A549 treated with DMSO at 1 μM for 4 hours (cell line): ENCODE results near the gene SERPINE1. TPM values are rescaled to one million over a fixed set of nuclear protein-coding genes. Genes with fewer than 3 reads are reported as not detected.

Experiments used
- total RNA-seq: library from RNA; stranded (reverse); fragments of 200-300 nt; extraction: Qiagen RNA extraction; gene quantifications from 5 replicates; pipeline ENCODE4 v1.2.3, GENCODE V29; 2022; ENCODE audit warnings: low read depth

SERPINE1 gene
- total RNA-seq: 793 to 966 TPM (median 846 TPM) in 5 replicates

DNA sequence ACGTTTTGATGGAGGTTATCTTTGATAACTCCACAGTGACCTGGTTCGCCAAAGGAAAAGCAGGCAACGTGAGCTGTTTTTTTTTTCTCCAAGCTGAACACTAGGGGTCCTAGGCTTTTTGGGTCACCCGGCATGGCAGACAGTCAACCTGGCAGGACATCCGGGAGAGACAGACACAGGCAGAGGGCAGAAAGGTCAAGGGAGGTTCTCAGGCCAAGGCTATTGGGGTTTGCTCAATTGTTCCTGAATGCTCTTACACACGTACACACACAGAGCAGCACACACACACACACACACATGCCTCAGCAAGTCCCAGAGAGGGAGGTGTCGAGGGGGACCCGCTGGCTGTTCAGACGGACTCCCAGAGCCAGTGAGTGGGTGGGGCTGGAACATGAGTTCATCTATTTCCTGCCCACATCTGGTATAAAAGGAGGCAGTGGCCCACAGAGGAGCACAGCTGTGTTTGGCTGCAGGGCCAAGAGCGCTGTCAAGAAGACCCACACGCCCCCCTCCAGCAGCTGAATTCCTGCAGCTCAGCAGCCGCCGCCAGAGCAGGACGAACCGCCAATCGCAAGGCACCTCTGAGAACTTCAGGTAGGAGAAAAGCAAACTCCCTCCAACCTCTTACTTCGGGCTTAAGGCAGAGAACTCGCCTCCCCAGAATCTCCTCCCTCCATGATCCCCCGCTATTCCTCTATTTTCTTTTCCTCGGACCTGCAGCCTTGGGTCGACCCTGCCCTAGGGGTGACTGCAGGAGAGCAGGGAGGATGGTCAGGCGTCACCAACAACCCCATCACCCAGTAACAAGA lies at the start of gene SERPINE1:
Gene SERPINE1, plus strand, starts transcription at position 454 of the 809 bp plus-strand sequence. CDS start 1,290 bp downstream, outside the sequence.

DNA sequence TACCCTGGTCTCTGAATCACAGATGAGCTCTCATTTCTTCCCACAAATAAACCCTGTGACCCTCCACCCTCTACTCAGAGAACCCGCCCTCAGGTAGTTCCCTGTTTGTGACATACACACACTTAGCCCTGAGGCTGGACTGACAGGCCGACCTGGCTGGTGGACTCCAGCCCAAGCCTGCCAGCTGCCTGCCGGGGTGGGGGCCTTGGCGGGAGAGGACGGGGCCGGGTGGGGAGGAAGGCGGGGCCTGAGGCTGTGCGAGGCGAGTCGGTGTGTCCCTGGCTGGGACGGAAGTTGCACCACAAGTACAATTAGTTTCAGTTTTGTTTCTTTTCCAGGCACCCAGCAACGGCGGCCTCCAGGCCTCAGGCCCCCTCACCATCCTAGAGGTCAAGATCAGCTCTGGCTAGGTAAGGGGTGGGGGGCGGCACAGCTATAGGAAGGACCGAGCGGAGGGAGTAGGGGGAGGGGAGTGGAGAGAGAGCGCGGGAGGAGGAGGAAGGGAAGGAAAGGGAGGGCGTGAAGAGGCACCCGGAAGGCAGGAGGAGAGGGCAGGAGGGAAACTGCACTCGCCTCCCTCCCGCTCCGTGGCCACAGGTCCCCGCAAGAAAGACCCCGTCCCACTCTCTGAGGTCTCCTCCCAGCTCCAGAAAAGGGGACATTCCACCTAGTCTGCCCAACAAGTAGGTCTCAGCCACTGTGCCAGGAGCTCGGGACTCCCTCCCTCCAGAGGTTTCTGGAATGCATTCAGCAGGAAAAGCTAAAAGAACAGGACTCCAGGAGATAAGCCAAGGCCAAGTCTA lies 41.5 kb upstream of the SERPINE1 start, which contains the start of gene TRIM56:
Gene TRIM56, plus strand, starts transcription at position 320 of the 803 bp plus-strand sequence. CDS start 1,832 bp downstream, outside the sequence.

DNA sequence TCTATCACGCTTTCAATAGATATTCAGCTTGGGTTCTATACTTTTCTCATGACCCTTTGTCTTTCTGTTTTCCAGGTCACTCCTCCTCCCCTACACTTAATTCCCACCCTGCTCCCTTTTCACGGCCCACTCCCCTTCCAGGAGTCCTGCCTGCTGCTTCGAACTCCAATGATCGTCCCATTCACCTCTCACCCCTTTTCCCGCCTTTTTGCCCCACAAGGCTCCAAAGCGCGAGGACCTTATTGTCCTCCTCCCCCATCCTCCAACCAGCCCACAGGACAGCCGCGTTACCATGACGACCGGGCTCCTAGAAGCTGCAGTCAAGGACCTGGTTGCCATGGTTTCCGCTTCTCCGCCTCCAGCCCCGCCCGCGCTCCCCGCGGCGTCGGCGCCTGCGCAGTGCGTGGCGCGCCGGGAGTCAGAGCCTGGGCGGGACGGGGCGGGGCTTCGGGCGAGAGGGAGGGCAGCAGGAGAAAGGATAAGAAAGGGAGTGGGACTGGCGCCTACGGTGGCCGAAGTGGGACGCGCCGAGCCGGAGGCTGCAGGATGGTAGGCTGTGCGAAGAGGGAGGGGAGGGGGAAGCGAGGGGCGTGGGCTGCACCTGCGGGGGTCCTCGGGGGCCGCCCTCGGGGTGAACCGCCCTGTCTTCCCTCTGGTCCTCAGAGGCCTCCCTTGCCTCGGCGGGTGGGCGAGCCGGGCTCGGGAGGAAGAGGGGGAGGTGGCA lies 27.2 kb downstream of the SERPINE1 start, which contains the start of gene AP1S1:
Gene AP1S1, plus strand, starts transcription at position 508 of the 724 bp plus-strand sequence. Its CDS starts 39 bp downstream, at position 547.

DNA sequence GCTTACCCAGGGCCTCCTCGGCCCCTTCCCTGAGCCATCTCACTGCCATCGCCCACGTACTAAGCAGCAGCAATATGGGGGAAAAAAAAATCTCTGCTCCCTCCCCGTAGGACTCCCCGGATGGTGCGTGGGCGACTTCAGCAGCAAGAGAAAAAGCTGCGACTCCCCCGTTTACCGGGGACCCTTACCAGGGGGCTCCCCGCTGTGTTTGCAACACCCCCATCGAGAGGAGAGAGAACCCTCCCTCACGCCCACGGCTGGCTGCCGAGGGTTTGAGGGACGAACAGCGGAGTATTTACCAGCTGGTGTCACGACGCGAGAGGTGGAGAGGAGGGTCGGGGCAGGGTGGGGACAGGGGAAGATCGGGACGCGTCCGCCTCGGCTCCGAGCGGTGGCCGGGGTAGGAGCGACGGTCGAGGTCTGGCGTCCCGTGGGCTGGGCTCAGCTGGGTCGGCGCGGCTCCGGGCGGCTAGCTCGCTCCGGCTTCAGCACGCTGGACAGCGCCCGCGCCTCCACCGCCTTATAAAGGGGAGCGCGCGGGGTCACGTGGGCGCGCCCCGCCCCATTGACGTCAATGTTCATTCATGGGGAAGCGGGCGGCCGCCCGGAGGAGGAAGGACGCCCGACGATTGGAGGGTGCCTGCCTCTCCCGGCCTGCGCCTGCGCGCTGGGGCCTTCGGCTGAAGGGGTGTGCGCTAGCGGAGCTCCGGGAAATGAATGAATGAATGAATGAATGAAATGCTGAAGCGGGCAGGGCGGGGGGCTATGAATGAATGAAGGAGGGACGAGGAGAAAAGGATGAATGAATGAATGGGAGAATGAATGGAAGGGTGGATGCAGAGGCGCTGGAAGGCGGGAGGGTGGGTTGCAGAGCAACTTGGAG lies 38.4 kb downstream of the SERPINE1 start, which contains the start of gene VGF:
Gene VGF, minus strand, starts transcription at position 495 of the 883 bp plus-strand sequence. CDS start 726 bp downstream, outside the sequence.

DNA sequence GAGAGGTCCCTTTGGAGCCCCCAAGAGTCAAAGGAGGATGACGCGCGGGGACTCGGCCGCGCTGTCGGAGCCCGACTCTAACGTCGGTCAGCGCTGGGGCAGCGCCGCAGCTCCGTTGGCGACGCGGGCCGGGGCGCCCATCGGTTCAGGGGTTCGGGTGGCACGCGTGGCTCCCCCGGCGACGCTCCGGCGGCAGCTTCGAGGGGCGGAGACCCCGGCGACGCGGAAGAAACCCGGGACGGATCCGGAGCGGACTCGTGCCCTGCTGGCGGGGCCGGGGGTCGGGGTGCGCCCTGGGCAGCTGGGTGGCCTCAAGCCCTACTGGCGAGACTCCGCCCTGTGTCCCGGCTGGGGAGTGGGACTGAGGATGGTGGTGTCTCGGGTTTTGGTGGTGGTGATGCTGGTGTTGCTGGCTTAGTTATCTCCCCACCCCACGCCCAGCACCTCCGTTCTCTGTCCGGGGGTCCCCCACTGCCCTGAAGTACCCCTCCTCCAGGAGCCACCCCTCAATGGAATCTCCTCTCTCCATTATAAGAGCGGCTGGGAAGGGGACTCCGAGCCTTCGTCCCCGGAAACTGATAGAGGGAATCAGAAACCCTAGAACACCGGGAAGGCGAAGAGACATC lies 53.3 kb downstream of the SERPINE1 start, which contains the start of gene NAT16:
Gene NAT16, minus strand, starts transcription at position 164 of the 626 bp plus-strand sequence. CDS start 5,486 bp downstream, outside the sequence.

Other genes starting within 250 kb of the SERPINE1 start
- gene UFSP1, start 237.4 kb upstream of the SERPINE1 start, total RNA-seq: 2.9 to 5.7 TPM (median 5.0 TPM) in 5 replicates
- 1.4 to 2.5 TPM (median 1.8 TPM) in 5 replicates for gene ACHE, start 231.2 kb upstream of the SERPINE1 start, total RNA-seq
- 11.2 to 15.3 TPM (median 12.8 TPM) in 5 replicates for gene MUC3A, start 177.6 kb upstream of the SERPINE1 start, total RNA-seq
- gene MUC12, start 157.5 kb upstream of the SERPINE1 start, total RNA-seq: 15.5 to 19.1 TPM (median 18.6 TPM) in 5 replicates
- 0.01 to 0.05 TPM (median 0.02 TPM) in 5 replicates for gene MUC17, start 107.0 kb upstream of the SERPINE1 start, total RNA-seq
- gene TRIM56, start 41.6 kb upstream of the SERPINE1 start, total RNA-seq: 7.7 to 12.6 TPM (median 12.3 TPM) in 5 replicates
- gene AP1S1, start 27.4 kb downstream of the SERPINE1 start, total RNA-seq: 137 to 151 TPM (median 144 TPM) in 5 replicates
- 7.8 to 23.5 TPM (median 15.1 TPM) in 5 replicates for gene VGF, start 38.5 kb downstream of the SERPINE1 start, total RNA-seq
- 0.09 to 0.28 TPM (median 0.17 TPM) in 5 replicates for gene NAT16, start 53.2 kb downstream of the SERPINE1 start, total RNA-seq
- gene MOGAT3, start 73.9 kb downstream of the SERPINE1 start, total RNA-seq: not detected in 5 replicates
- gene PLOD3, start 90.5 kb downstream of the SERPINE1 start, total RNA-seq: 68.0 to 84.6 TPM (median 78.5 TPM) in 5 replicates
- 74.0 to 96.8 TPM (median 90.4 TPM) in 5 replicates for gene ZNHIT1, start 91.1 kb downstream of the SERPINE1 start, total RNA-seq
- 7.1 to 16.5 TPM (median 12.2 TPM) in 5 replicates for gene CLDN15, start 110.7 kb downstream of the SERPINE1 start, total RNA-seq
- gene FIS1, start 118.0 kb downstream of the SERPINE1 start, total RNA-seq: 132 to 143 TPM (median 139 TPM) in 5 replicates
- gene IFT22, start 194.7 kb downstream of the SERPINE1 start, total RNA-seq: 50.8 to 53.4 TPM (median 51.6 TPM) in 5 replicates
- 0.21 to 0.58 TPM (median 0.49 TPM) in 5 replicates for gene COL26A1, start 235.8 kb downstream of the SERPINE1 start, total RNA-seq